DMS79 treated with DMSO at 0.1 percent for 48 hours (cell line): ENCODE results near the gene ZNF628.

Source experiments
- DNase-seq: peaks from one replicate; lab custom pipeline; 2025; lab: John Stamatoyannopoulos, UW

ZNF628 gene

GRCh38 chr19:55497763-55498162, 21.3 kb downstream of the ZNF628 start:
- DNase-seq = no peak

- DNase-seq = no peak
These were observed 21.9 kb downstream of the ZNF628 start for GRCh38 chr19:55498246-55498840.

- DNase-seq = no peak
These were observed 24.0 kb downstream of the ZNF628 start for GRCh38 chr19:55500368-55500952.

GRCh38 chr19:55502197-55502952, 26.0 kb downstream of the ZNF628 start:
- no peak for DNase-seq

GRCh38 chr19:55503157-55503501, 26.7 kb downstream of the ZNF628 start:
- no peak for DNase-seq

- DNase-seq = peak; percentile 58
These were observed 27.3 kb downstream of the ZNF628 start for GRCh38 chr19:55503502-55504251.

GRCh38 chr19:55504252-55504603, 27.8 kb downstream of the ZNF628 start:
- DNase-seq = no peak

GRCh38 chr19:55504981-55505380, 28.6 kb downstream of the ZNF628 start:
- no peak for DNase-seq

- DNase-seq = no peak
These were observed 31.7 kb downstream of the ZNF628 start for GRCh38 chr19:55508120-55508519.

- peak; percentile 76 for DNase-seq
These were observed 40.6 kb downstream of the ZNF628 start for GRCh38 chr19:55516878-55517620.

- no peak for DNase-seq
These were observed 43.3 kb downstream of the ZNF628 start for GRCh38 chr19:55519451-55520311.

GRCh38 chr19:55520691-55521292, 44.4 kb downstream of the ZNF628 start:
- no peak for DNase-seq

- DNase-seq = no peak
These were observed 49.1 kb downstream of the ZNF628 start for GRCh38 chr19:55525289-55526101.

GRCh38 chr19:55526216-55527196, 50.1 kb downstream of the ZNF628 start:
- peak; percentile 66 for DNase-seq

- no peak for DNase-seq
These were observed 51.0 kb downstream of the ZNF628 start for GRCh38 chr19:55527197-55528029.

GRCh38 chr19:55528030-55528803, 51.8 kb downstream of the ZNF628 start:
- DNase-seq = peak; percentile 47
